ENCODE data around the gene RPL26. TPM values are rescaled to one million over a fixed set of nuclear protein-coding genes. Genes with fewer than 3 reads are reported as not detected.
"Not testable (repeated sequence)": the region's sequence is repeated elsewhere in the genome, so short reads cannot be mapped to it uniquely, and the experiment has no call there.

The RPL26 gene
- total RNA-seq, 2 donors from 2014 or later, result 1,618 to 2,343 TPM

- TF ChIP-seq CTCF (IDR thresholded peaks at IDR 0.05), result no peak
- no peaks in the 10 kb centered on the region for H3K27me3 ChIP-seq
- H3K36me3 ChIP-seq, result peaks cover 7% of the 10 kb centered on the region
- peaks cover 0 to 26% of the 10 kb centered on the region in 2 donors for H3K4me1 ChIP-seq
- no peak for DNase-seq (ENCODE audit: low spot score)
- H3K9me3 ChIP-seq, result no peaks in the 10 kb centered on the region
- peak overlapping the region in 1 of 2 donors; percentile 42 for H3K27ac ChIP-seq
- H3K4me3 ChIP-seq, result no peak overlapping the region
These were observed 22.7 kb downstream of the RPL26 start for GRCh38 chr17:8360260-8360659.

GRCh38 chr17:8359769-8360168, 23.2 kb downstream of the RPL26 start:
- H3K36me3 ChIP-seq, result peaks cover 7% of the 10 kb centered on the region
- DNase-seq (ENCODE audit: low spot score), result no peak
- no peak overlapping the region for H3K4me3 ChIP-seq
- H3K4me1 ChIP-seq, result peaks cover 0 to 21% of the 10 kb centered on the region in 2 donors
- peak overlapping the region in 1 of 2 donors; percentile 42 for H3K27ac ChIP-seq
- H3K27me3 ChIP-seq, result no peaks in the 10 kb centered on the region
- H3K9me3 ChIP-seq, result no peaks in the 10 kb centered on the region
- no peak for TF ChIP-seq CTCF (IDR thresholded peaks at IDR 0.05)

GRCh38 chr17:8357910-8358309, 25.1 kb downstream of the RPL26 start:
- no peak for DNase-seq (ENCODE audit: low spot score)
- TF ChIP-seq CTCF (IDR thresholded peaks at IDR 0.05), result no peak
- peaks cover 0 to 16% of the 10 kb centered on the region in 2 donors for H3K4me1 ChIP-seq
- no peak overlapping the region for H3K4me3 ChIP-seq
- no peaks in the 10 kb centered on the region for H3K27me3 ChIP-seq
- H3K27ac ChIP-seq, result no peak overlapping the region
- no peaks in the 10 kb centered on the region for H3K9me3 ChIP-seq
- no peaks in the 10 kb centered on the region for H3K36me3 ChIP-seq

- H3K4me1 ChIP-seq, result peaks cover 0 to under 1% of the 10 kb centered on the region in 2 donors
- no peaks in the 10 kb centered on the region for H3K27me3 ChIP-seq
- H3K36me3 ChIP-seq, result no peaks in the 10 kb centered on the region
- H3K9me3 ChIP-seq, result no peaks in the 10 kb centered on the region
- no peak for DNase-seq (ENCODE audit: low spot score)
- H3K4me3 ChIP-seq, result no peak overlapping the region
- no peak for TF ChIP-seq CTCF (IDR thresholded peaks at IDR 0.05)
- H3K27ac ChIP-seq, result no peak overlapping the region
These were observed 28.8 kb downstream of the RPL26 start for GRCh38 chr17:8354236-8354635.

GRCh38 chr17:8353736-8354135, 29.3 kb downstream of the RPL26 start:
- no peak for TF ChIP-seq CTCF (IDR thresholded peaks at IDR 0.05)
- no peaks in the 10 kb centered on the region for H3K4me1 ChIP-seq
- no peak overlapping the region for H3K4me3 ChIP-seq
- no peak overlapping the region for H3K27ac ChIP-seq
- no peaks in the 10 kb centered on the region for H3K27me3 ChIP-seq
- H3K36me3 ChIP-seq, result no peaks in the 10 kb centered on the region
- no peak for DNase-seq (ENCODE audit: low spot score)
- no peaks in the 10 kb centered on the region for H3K9me3 ChIP-seq

GRCh38 chr17:8350339-8350738, 32.7 kb downstream of the RPL26 start:
- no peaks in the 10 kb centered on the region for H3K4me1 ChIP-seq
- H3K9me3 ChIP-seq, result no peaks in the 10 kb centered on the region
- TF ChIP-seq CTCF (IDR thresholded peaks at IDR 0.05), result no peak
- no peaks in the 10 kb centered on the region for H3K36me3 ChIP-seq
- no peaks in the 10 kb centered on the region for H3K27me3 ChIP-seq
- no peak overlapping the region for H3K27ac ChIP-seq
- DNase-seq (ENCODE audit: low spot score), result no peak
- H3K4me3 ChIP-seq, result no peak overlapping the region

GRCh38 chr17:8347001-8347400, 36.0 kb downstream of the RPL26 start:
- not testable (repeated sequence) for DNase-seq (ENCODE audit: low spot score); H3K4me3 ChIP-seq

More at GRCh38 chr17:8347001-8347400, 36.0 kb downstream of the RPL26 start:
- not testable (repeated sequence) for H3K36me3 ChIP-seq, H3K27ac ChIP-seq, H3K9me3 ChIP-seq, H3K4me1 ChIP-seq, H3K27me3 ChIP-seq
